GM23248 (cell line): ENCODE measurements around the gene RBFA. TPM values are rescaled to one million over a fixed set of nuclear protein-coding genes. Genes with fewer than 3 reads are reported as not detected.

ENCODE experiments used
- DNase-seq: peaks from one replicate; pipeline ENCODE4 v3.0.0-alpha.2; 2015
- H2AFZ ChIP-seq: fragments of 200-600 bp; sonication (generic); 2 replicates; pipeline ENCODE4 v1.6.1; 2016; ENCODE audit warnings: antibody characterized with exemption
- H3F3A ChIP-seq: fragments of 200-600 bp; sonication (generic); 2 replicates; pipeline ENCODE4 v1.6.1; 2016; ENCODE audit warnings: mild to moderate bottlenecking, antibody characterized with exemption, mixed run types; ENCODE audit not compliant: insufficient read depth
- H3K27ac ChIP-seq: fragments of 200-600 bp; sonication (generic); 2 replicates; pipeline ENCODE4 v1.5.1; 2016; ENCODE audit warnings: mild to moderate bottlenecking
- H3K27me3 ChIP-seq: fragments of 200-600 bp; sonication (generic); replicated peaks from 2 replicates; pipeline ENCODE4 v1.6.1; 2016; ENCODE audit warnings: mild to moderate bottlenecking; ENCODE audit not compliant: insufficient read depth
- H3K36me3 ChIP-seq: fragments of 200-600 bp; sonication (generic); 2 replicates; pipeline ENCODE4 v1.6.1; 2016; ENCODE audit warnings: low read depth, mild to moderate bottlenecking
- H3K4me1 ChIP-seq: fragments of 200-600 bp; sonication (generic); 2 replicates; pipeline ENCODE4 v1.6.1; 2016; ENCODE audit warnings: mild to moderate bottlenecking; ENCODE audit not compliant: insufficient read depth
- H3K4me2 ChIP-seq: fragments of 200-600 bp; sonication (generic); one replicate; pipeline ENCODE4 v1.6.1; 2016; ENCODE audit warnings: mild to moderate bottlenecking; ENCODE audit not compliant: unreplicated experiment
- H3K4me3 ChIP-seq: fragments of 200-600 bp; sonication (generic); 2 replicates; pipeline ENCODE4 v1.5.1; 2016; ENCODE audit warnings: mild to moderate bottlenecking
- H3K79me2 ChIP-seq: fragments of 200-600 bp; sonication (generic); 2 replicates; pipeline ENCODE4 v1.6.1; 2016; ENCODE audit warnings: mild to moderate bottlenecking; ENCODE audit not compliant: insufficient read depth
- H3K9ac ChIP-seq: fragments of 200-600 bp; sonication (generic); 2 replicates; pipeline ENCODE4 v1.6.1; 2016; ENCODE audit warnings: mild to moderate bottlenecking
- H3K9me2 ChIP-seq: fragments of 200-600 bp; sonication (generic); 2 replicates; pipeline ENCODE4 v1.6.1; 2016; ENCODE audit warnings: mixed run types, mild to moderate bottlenecking, moderate library complexity; ENCODE audit not compliant: insufficient read depth
- H3K9me3 ChIP-seq: fragments of 200-600 bp; sonication (generic); one replicate; pipeline ENCODE4 v1.6.1; 2017; ENCODE audit warnings: low read depth
- H4K20me1 ChIP-seq: fragments of 200-600 bp; sonication (generic); 2 replicates; pipeline ENCODE4 v1.6.0; 2016; ENCODE audit not compliant: insufficient read depth
- EZH2 ChIP-seq: fragments of 200-600 bp; sonication (generic); IDR thresholded peaks from 2 replicates; pipeline ENCODE4 v1.6.1; 2018; ENCODE audit warnings: antibody characterized with exemption, mild to moderate bottlenecking; ENCODE audit not compliant: insufficient read depth, poor library complexity, severe bottlenecking
- EZH2phosphoT487 ChIP-seq: fragments of 200-600 bp; sonication (generic); IDR thresholded peaks from 2 replicates; pipeline ENCODE4 v1.6.1; 2018; ENCODE audit warnings: antibody characterized with exemption, moderate library complexity, mild to moderate bottlenecking, low read depth; ENCODE audit not compliant: insufficient read depth
- WGBS, 2 experiments: methylation state at CpG; one replicate each; pipeline ENCODE4 v1.1.6; 2015 to 2017; ENCODE audit warnings: low lambda C conversion rate in 2 of 2, low coverage in 1 of 2; ENCODE audit errors: missing lambda C conversion rate in 2 of 2; 5-methylcytosine and 5-hydroxymethylcytosine counted together
- in situ Hi-C: fragments of 300-500 bp; cut with MboI; formaldehyde crosslinking; loops from 2 replicates; pipeline ENCODE4 v1.15.0; 2020
- polyA plus RNA-seq: library from polyadenylated mRNA; unstranded; fragments of >200 nt; fragmentation: Nextera tagmentation; extraction: Ambion mirVana; gene quantifications from 2 replicates; pipeline ENCODE4 v1.2.1, GENCODE V29; 2016
- total RNA-seq: library from RNA; depleted of rRNA; stranded (reverse); fragments of >200 nt; shearing (Covaris generic); gene quantifications from 2 replicates; pipeline ENCODE4 v1.2.3, GENCODE V29; 2014

The RBFA gene
- total and polyA plus RNA-seq, 2 experiments from 2014 or later = 27.9 to 28.2 TPM

- Histone ChIP-seq H3K27ac (no peak overlapping the region), H3K9me3 (no peaks in the 10 kb centered on the region), H2AFZ (no peak overlapping the region), H3K36me3 (no peaks in the 10 kb centered on the region), H3K4me3 (no peak overlapping the region), H3K4me1 (no peaks in the 10 kb centered on the region), H3K79me2 (no peaks in the 10 kb centered on the region), H4K20me1 (no peaks in the 10 kb centered on the region), H3K4me2 (no peak overlapping the region), H3F3A (no peaks in the 10 kb centered on the region), H3K9me2 (no peaks in the 10 kb centered on the region), H3K9ac (no peak overlapping the region), H3K27me3 (no peaks in the 10 kb centered on the region)
- in situ Hi-C loops = no loop called here
- 24 to 25% methylated on average over 3 of the region's 3 CpGs for WGBS, 2 experiments
- DNase-seq = no peak
- no peak for TF ChIP-seq EZH2
- no peak for TF ChIP-seq EZH2phosphoT487
Observed at GRCh38 chr18:80000877-80001276, 33.4 kb upstream of the RBFA start.

GRCh38 chr18:80002468-80002867 is 31.8 kb upstream of the RBFA start:
- Histone ChIP-seq H3K4me2 (no peak overlapping the region), H3K9ac (no peak overlapping the region), H3K36me3 (no peaks in the 10 kb centered on the region), H3F3A (no peaks in the 10 kb centered on the region), H3K4me1 (no peaks in the 10 kb centered on the region), H4K20me1 (no peaks in the 10 kb centered on the region), H3K9me3 (no peaks in the 10 kb centered on the region), H3K27me3 (no peaks in the 10 kb centered on the region), H3K4me3 (no peak overlapping the region), H2AFZ (no peak overlapping the region), H3K27ac (no peak overlapping the region), H3K9me2 (no peaks in the 10 kb centered on the region), H3K79me2 (no peaks in the 10 kb centered on the region)
- 48 to 59% methylated on average over 5 of the region's 5 CpGs for WGBS, 2 experiments
- in situ Hi-C loops = no loop called here
- TF ChIP-seq EZH2 (no peak), EZH2phosphoT487 (no peak)
- DNase-seq = no peak

- Histone ChIP-seq H3K9me3 (no peaks in the 10 kb centered on the region), H3K27me3 (no peaks in the 10 kb centered on the region), H3K9ac (no peak overlapping the region), H3K4me1 (peaks cover under 1% of the 10 kb centered on the region; the same call in 1 of the 2 replicates), H3K79me2 (no peaks in the 10 kb centered on the region), H3K4me3 (no peak overlapping the region), H3K9me2 (no peaks in the 10 kb centered on the region), H4K20me1 (no peaks in the 10 kb centered on the region), H3F3A (peaks cover 3% of the 10 kb centered on the region), H3K4me2 (no peak overlapping the region), H3K27ac (no peak overlapping the region), H2AFZ (no peak overlapping the region), H3K36me3 (no peaks in the 10 kb centered on the region)
- WGBS, 2 experiments = 63 to 69% methylated on average over 12 of the region's 12 CpGs
- TF ChIP-seq EZH2 (no peak), EZH2phosphoT487 (no peak)
- in situ Hi-C loops = no loop called here
- DNase-seq = no peak
Observed at GRCh38 chr18:80004600-80005342, 29.5 kb upstream of the RBFA start.

GRCh38 chr18:80006724-80007123 is 27.5 kb upstream of the RBFA start:
- Histone ChIP-seq H2AFZ (no peak overlapping the region), H3K4me1 (peaks cover 8% of the 10 kb centered on the region), H4K20me1 (no peaks in the 10 kb centered on the region), H3K27me3 (no peaks in the 10 kb centered on the region), H3K79me2 (no peaks in the 10 kb centered on the region), H3F3A (peaks cover 18% of the 10 kb centered on the region), H3K27ac (no peak overlapping the region), H3K9ac (no peak overlapping the region), H3K9me2 (no peaks in the 10 kb centered on the region), H3K4me2 (no peak overlapping the region), H3K36me3 (no peaks in the 10 kb centered on the region), H3K9me3 (no peaks in the 10 kb centered on the region), H3K4me3 (no peak overlapping the region)
- WGBS, 2 experiments = 72 to 74% methylated on average over 7 of the region's 7 CpGs
- DNase-seq = no peak
- in situ Hi-C loops = no loop called here
- TF ChIP-seq EZH2phosphoT487 (no peak), EZH2 (no peak)
